OCI-LY7 (cell line): Measurements from ENCODE around the gene SEZ6L2.

Experiments used
- EZH2phosphoT487 ChIP-seq: fragments of 200-600 bp; sonication (generic); IDR thresholded peaks from 2 replicates; pipeline ENCODE4 v1.6.1; 2018; ENCODE audit warnings: low read depth, borderline replicate concordance, mild to moderate bottlenecking, mixed run types, antibody characterized with exemption, low read length, moderate library complexity, mixed read lengths
- TF ChIP-seq, protein P1 (sequence below): fragments of 200-600 bp; sonication (generic); conservative IDR thresholded peaks from 2 replicates; pipeline ENCODE4 v1.5.1; 2014; ENCODE audit warnings: mild to moderate bottlenecking, antibody characterized with exemption, low read length, moderate library complexity, mixed read lengths

DNA sequence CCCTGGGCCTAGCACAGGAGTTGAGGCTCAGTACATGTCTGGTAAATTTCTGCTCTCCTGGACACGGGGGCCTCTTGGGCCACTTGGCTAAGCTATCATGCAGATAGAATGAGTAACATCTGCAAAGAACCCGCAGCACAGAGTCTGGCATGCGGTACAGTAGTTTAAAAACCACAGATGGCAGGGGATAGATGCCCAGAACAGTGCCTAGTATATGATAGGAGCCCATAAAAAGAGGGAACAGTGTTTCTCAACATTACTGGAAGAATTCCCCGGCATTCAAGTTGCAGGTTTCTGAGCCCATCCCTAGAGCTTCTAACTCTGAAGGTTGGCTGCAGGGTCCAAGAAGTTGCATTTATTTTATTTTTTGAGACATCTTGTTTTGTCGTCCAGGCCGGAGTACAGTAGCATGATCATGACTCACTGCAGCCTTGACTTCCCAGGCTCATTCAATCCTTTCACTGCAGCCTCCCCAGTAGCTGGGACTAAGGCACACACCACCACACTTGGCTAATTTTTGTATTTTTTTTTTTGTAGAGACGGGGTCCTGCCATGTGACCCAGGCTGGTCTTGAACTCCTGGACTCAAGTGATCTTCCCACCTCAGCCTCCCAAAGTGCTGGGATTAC, 42.1 kb downstream of the SEZ6L2 start:
- TF ChIP-seq, protein P1, sequence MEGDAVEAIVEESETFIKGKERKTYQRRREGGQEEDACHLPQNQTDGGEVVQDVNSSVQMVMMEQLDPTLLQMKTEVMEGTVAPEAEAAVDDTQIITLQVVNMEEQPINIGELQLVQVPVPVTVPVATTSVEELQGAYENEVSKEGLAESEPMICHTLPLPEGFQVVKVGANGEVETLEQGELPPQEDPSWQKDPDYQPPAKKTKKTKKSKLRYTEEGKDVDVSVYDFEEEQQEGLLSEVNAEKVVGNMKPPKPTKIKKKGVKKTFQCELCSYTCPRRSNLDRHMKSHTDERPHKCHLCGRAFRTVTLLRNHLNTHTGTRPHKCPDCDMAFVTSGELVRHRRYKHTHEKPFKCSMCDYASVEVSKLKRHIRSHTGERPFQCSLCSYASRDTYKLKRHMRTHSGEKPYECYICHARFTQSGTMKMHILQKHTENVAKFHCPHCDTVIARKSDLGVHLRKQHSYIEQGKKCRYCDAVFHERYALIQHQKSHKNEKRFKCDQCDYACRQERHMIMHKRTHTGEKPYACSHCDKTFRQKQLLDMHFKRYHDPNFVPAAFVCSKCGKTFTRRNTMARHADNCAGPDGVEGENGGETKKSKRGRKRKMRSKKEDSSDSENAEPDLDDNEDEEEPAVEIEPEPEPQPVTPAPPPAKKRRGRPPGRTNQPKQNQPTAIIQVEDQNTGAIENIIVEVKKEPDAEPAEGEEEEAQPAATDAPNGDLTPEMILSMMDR, result no peak
- no peak for TF ChIP-seq EZH2phosphoT487
